ENCODE results near the gene SLC28A1.

DNA sequence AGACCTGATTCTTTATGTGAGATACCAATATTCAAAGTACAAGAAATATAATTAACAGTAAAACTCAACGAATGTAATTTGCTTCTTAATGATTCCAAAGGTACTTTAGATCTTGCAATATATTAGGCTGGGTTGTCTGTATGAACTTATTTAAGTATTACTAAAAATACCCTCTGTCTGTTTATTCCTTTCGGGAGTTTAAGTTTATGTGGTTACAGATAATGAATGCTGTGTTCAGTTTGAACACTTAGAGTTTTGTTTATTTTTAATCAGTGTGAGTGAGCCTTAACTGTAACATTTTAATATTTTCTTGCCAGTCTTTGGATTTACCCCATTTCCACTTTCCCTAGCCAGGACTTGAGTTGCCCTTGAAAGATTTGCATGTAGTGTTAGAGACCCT, 100.7 kb downstream of the SLC28A1 start:
- TF ChIP-seq, protein P1, sequence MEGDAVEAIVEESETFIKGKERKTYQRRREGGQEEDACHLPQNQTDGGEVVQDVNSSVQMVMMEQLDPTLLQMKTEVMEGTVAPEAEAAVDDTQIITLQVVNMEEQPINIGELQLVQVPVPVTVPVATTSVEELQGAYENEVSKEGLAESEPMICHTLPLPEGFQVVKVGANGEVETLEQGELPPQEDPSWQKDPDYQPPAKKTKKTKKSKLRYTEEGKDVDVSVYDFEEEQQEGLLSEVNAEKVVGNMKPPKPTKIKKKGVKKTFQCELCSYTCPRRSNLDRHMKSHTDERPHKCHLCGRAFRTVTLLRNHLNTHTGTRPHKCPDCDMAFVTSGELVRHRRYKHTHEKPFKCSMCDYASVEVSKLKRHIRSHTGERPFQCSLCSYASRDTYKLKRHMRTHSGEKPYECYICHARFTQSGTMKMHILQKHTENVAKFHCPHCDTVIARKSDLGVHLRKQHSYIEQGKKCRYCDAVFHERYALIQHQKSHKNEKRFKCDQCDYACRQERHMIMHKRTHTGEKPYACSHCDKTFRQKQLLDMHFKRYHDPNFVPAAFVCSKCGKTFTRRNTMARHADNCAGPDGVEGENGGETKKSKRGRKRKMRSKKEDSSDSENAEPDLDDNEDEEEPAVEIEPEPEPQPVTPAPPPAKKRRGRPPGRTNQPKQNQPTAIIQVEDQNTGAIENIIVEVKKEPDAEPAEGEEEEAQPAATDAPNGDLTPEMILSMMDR (IDR thresholded peaks at IDR 0.05 in 4 of 5, conservative IDR thresholded peaks at IDR 0.05 in 1 of 5): no peak
- no peak for TF ChIP-seq POLR2A (IDR thresholded peaks at IDR 0.05)

All from gastrocnemius medialis (tissue), 4 donors.